Measurements from ENCODE around the gene WNT3.

WNT3 gene

DNA sequence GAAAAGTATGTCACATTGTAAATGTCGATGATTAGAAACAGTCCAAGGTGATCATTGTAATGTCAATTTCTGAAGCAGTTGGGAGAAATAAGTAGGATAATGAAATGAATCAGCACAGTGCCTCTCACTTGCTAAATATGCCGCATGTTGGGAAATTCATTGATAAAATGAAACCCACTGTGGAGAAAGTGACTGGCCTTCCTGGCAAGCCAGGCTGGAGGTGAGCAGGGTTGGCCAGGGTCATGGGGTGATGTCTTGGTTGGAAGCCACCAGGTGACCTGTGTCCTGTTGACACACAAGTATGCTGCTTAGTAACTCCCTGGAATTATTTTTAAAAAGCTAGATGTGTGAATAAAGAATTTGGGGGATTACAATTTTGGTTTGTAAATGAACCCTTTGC lies 18.0 kb upstream of the WNT3 start:
- no peak for DNase-seq (ENCODE audit: extremely low read depth in 1 of 2, low read depth in 1 of 2)

DNA sequence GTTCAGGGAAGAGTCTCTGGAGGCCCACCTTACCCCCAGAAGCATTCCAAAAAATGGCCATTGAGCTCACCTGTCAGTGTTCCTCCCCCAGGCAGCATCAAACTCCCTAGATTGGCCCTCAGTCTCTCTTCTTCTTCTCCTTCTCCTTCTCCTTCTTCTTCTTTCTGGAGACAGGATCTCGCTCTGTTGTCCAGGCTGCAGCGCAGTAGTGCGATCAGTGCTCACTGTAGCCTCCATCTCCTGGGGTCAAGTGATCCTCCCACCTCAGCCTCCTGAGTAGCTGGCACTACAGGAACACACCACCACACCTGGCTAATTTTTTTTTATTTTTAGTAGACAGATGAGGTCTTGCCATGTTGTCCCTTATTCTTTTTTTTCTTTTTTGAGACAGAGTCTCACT lies 16.4 kb upstream of the WNT3 start:
- DNase-seq (ENCODE audit: extremely low read depth in 1 of 2, low read depth in 1 of 2): no peak

DNA sequence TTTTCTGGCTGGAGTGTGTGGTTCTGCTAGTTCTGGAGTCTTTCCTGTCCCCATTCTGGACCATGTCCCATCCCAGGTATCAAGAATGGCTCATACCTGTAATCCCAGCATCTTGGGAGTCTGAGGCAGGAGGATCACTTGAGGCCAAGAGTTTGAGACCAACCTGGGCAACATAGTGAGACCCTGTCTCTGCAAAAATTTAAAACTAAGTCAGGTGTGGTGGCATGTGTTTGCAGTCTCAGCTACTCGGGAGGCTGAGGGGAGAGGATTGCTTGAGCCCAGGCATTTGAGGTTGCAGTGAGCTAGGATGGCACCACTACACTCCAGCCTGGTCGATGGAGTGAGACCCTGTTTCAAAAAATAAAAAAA lies 15.3 kb upstream of the WNT3 start:
- no peak for DNase-seq (ENCODE audit: extremely low read depth in 1 of 2, low read depth in 1 of 2)

DNA sequence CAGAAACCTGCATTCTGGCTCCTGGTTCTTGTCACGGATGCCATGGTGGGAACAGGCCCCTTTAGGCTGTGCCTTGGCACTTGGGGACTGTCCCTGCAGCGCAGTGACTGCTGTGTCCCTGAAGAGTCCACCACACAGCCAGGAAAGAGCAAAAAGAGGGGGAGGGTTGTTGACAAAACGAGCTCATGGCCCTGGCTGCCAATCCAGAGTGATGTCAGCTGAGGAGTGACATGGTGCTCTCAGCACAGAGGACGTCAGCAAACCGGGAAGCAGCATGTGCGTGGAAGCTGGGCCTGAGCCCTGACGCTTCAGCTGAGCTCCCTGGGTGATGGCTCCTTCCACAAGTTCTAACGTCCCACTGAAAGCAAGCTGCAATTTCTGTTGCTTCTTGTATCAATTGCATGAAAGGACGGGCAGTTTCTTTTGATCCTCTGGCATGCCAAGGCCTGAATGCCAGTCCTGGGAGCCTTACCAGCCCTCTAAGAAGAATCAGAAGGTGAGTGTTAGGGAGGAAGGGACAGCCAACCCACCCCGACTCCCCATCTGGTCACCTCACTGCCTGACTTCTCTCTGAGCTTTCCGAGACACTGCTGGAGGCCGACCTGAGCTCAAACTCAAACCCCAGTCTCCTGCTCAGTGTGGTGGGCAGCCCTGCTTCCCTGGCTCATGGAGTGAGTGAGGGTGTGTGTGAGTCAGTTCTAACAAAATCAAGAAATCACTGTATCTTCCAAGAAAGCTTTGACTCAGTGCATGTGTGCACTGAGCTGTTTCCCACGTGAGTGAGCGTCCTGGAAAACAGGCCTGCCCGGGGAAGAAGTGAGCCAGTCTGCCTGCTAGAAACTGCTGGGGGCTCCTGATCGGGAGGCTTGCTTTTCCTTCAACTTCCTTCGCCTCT lies 14.7 kb upstream of the WNT3 start:
- no peak for DNase-seq (ENCODE audit: extremely low read depth in 1 of 2, low read depth in 1 of 2)

DNA sequence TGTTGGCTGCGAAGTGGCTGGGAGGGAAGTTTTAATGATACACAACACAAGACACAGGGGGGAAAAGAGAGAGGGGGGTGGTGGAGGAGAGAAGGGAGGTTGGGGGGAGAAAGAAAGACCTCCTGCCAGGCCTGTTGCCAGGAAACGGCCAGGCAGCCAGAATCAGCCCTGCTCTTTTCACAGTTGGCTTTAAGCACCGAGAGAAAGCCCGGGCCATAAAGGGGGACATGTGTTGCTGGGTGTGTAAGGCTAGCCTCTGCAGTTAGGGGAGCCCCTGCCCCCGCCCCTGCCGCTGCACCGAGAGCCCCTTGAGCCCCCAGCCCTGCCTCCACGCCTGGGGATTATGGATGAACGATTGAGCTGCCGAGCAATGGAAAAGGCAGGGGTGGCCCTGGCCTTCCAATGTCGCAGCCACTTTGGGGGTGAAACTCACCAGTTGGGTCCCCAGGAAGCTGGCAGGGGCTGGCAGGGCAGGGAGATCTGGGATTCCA lies 13.9 kb upstream of the WNT3 start:
- no peak for DNase-seq (ENCODE audit: extremely low read depth in 1 of 2, low read depth in 1 of 2)

DNA sequence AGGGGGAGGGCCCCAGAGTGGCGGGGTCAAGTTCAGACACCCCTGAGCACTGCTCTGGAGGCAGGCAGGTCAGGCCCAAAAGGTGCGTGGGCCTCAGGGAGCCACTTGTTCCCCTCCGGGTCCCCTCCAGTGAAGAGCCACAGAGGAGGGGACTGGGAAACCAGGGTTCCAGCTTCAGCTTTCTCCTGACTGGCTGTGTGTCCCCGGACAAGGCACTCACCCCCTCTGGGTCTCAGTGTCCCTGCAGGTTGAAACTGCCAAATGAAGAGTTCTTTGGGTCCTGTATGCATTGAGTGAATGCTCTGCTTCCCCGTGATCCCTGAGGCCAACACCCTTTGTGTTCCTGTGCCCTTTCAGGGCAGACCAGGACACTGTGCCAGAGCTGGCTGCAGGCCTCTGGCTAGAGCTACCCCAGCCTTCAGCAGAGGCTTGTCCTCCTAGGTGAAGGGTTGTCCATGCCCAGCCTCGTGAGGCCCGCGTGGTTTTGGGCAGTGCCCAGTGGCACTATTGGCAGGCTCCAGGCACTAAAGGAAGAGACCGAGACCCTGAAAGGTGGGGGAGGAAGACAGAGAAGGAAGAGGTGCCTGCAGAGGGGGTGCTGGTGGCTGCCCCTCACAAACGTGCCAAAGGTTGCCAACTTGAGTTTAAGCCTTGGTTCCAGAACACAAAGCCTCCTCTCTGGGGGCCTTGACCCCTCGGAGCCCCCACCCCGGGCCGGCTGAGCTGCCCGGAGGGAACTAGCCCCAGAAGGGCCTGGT lies 13.3 kb upstream of the WNT3 start:
- no peak for DNase-seq (ENCODE audit: extremely low read depth in 1 of 2, low read depth in 1 of 2)

DNA sequence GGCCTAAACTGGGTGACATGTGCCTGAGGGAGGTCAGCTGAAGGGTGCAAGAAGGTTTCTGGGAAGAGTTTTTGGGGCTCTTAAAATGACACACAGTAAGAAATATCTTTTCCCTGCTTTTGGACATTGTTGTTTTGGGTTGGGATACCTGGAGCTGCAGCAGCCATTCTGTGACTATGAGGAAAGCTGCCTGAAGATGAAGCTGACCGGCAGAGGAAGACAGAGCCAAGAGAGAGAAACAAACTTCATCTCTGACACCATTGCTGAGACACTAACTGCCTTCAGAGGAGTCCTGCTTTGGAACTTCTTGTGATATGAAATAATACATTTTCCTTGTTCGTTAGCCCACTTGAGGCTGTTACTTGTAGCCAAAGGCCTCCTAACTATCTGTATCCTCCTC lies 8.8 kb upstream of the WNT3 start:
- DNase-seq (ENCODE audit: extremely low read depth in 1 of 2, low read depth in 1 of 2): no peak

DNA sequence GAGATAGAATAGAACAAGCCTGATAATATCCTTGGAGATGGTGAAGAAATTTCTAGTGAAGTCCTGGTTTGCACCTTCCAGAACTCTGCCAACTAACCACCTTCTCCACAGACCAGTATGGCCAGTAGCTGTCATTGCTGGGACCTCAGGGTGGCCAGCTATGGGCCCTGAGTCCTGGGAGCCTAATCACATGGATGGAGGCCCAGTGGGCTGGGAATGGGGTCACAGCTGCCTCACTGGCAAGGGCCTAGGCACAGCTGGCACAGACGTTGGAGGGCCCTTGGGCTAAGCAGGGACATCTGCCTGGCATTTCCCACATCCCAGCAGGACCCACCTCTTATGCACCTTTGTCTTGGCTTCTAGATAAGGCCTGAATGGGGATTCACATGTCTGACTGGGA lies 7.6 kb upstream of the WNT3 start:
- no peak for DNase-seq (ENCODE audit: extremely low read depth in 1 of 2, low read depth in 1 of 2)

DNA sequence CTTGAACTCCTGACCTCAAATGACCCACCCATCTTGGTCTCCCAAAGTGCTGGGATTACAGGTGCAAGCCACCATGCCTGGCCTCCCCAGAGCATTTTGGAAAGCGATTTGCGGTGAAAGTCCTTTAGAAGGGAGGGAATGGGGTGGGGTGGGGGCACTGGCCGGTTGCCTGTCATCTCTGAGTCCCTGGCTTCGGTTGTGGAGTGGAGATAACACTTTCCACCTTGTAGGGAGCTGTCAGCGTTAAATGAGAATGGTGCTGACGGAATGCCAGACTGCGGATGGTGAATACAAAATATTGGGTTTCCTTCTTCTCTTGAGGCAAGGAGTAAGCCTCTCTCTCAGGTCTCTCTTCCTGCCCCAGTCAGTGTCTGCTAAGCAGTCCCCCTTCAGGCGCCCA lies 5.2 kb upstream of the WNT3 start:
- no peak for DNase-seq (ENCODE audit: extremely low read depth in 1 of 2, low read depth in 1 of 2)

DNA sequence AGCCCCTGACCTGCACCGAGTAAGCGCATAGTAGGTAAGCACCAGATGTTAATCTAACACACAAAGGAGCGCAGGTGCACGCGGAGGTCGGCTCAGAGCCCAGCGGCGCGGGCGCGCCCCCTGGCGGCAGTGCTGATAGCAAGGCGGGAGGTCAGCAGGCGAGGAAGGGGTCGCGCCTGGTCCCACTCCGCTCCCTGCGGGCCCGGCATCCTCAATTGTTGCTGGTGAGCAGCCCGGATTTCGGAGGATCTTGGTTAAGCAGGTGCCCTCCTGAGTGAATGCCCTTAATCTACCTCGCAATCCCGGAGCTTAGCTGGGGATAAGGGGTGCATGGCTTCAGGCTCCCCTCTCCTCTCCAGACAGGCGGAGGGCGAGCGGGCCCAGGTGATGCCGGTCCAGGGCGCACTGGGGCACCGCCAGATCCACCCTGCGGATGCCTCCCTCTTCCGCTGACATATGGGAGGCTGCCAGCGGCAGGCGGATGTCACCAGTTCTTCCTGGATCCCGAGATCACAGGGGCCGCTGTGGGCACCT lies 4.0 kb upstream of the WNT3 start:
- DNase-seq (ENCODE audit: extremely low read depth in 1 of 2, low read depth in 1 of 2): no peak

DNA sequence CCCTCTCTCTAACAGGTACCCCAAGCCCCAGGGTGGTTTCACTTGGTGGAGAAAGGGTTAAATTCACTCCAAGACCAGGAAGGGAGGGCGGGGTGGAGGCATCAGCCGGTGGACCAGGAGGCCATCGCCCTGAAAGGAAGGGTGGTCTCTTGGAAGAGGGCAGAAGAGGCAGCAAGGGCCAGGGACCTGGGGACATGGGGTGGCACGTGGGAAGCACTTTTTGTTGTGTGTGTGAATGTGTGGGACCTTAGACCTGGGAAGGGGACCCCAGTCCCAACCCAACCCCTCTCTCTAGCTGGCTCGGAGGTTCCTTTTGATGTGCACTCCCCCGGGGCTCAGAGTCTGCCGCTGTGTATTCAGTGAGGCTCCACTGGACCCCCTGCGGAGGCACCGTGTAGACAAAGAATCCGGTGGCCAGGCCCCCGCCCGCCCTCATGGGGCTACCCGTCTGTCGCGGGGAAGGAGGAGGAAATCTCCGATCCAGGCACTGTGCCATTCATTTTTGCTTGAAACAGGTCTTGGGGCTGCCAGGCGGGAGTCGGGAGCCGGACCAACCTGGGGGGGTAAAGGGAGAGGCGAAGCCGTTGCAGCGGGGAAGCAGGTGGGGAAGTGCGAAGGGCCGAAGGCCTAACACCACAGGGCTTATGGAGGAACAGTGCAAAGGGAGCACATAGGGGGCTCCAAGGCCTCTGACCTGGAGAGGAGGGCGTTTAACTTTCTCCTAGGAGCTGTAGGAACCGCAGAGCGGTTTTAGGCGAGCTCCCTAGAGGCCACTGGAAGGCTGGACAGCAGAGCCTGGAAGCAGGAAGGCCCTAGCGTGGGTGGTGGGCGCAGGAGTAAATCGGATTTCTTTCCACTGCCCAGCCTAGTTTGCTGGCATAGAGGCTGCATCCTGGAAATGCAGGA lies 3.2 kb upstream of the WNT3 start:
- DNase-seq (ENCODE audit: extremely low read depth in 1 of 2, low read depth in 1 of 2): no peak

DNA sequence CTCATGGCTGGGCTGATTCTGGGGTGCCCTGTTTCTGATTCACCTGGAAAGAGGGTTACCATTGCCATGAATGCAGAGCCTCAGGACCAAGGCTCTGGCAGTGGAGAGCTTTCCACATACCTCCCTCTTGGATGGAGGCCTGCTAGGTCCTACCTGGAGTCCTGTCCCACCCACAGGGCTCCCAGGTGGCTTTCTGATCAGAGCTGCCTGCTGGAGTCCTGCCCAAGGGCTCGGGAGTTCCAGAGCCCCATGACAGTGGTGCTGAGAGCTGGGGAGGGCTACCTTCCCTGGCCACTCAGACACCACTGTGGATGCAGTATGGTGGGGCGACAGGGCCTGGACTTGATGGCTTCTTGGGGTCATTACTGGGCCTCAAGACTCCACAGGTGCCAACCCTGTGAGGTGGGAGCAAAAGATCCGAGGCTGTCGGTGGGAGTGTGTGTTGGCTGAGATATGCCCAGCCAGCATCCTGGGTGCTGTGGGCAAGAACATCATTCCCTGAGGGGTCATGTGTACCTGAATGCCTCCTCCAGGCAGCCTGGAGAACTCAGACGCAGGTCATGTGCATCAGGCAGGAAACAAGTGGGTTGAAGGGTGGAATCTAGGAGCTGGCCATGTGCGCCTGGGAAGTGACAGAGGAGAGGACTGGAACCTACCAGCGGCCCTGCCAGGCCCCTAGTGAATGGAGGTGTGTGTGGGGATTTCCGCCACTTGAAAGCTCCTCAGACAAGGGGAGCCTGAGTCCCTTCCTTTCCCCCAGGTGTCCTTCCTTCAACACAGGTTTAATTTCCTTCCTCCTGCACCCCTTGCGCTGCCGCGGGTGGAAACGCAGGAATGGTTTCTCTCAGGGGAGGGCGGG lies 2.3 kb upstream of the WNT3 start:
- no peak for DNase-seq (ENCODE audit: extremely low read depth in 1 of 2, low read depth in 1 of 2)

DNA sequence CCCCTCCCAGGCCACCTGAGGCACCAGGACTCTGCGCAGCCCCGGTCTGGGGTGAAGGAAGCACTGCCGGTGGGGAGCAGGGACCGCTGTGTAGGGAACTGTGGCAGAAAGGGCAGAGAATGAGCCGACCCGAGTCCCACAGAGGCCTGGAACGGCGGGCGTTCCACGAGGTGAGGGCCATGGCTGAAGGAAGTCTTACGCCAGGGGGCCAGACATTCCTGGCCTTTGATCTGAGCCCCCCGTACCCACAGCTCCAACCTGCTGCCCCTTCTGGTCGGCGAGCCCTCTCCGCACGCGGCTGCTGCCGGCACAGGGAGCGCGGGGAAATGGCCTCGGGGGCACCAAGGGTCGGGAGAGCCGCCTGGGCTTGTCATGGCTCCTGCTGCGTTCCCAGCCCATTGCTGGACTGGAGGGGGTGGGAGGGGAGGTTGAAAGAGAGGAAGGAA lies 1.4 kb upstream of the WNT3 start:
- DNase-seq (ENCODE audit: extremely low read depth in 1 of 2, low read depth in 1 of 2): no peak

DNA sequence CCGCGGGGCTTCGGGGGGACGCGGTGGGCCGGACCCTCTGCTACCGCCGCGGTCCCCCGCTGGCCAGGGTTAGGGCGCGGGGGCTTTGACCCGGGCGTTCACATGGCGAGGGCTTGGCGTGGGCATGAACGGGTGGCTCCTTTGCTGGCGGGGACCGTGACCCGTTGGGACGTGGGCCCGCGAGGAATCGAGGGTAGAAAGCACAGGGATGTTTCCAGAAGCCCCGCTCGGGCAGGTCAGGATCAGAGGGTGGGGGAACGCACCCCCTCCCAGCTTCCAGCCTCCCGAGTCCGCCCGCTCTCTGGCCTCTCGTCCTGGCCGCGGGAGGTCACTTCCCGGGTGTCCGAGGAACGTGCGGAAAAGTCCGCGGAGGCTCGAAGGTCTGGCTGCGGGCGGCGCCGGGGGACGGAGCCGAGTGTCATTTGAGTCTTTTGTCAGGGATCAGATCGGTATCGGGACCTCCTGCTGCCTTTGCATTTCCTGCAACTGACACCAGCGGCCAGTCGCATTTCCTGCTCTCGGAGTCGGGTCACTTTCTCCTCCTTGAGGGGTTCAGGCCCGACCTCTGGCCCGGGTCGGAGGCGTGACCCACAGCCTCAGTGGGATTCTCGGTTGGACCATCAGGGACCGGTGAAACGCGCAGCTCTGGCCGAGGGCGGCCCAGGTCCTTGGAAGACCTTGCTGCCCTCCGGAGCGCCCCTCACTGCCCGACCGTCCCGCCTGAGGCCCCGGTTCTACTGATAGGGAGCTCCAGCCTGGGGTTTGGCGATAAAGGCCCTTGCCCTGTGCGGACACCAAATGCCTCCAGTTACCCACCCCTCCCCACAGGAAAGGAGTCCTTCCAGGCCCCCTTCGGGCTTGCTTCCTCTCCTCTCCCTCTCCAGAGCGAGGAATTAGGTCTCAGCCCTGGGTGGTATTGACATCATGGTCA lies 702 bp upstream of the WNT3 start:
- no peak for DNase-seq (ENCODE audit: extremely low read depth in 1 of 2, low read depth in 1 of 2)

DNA sequence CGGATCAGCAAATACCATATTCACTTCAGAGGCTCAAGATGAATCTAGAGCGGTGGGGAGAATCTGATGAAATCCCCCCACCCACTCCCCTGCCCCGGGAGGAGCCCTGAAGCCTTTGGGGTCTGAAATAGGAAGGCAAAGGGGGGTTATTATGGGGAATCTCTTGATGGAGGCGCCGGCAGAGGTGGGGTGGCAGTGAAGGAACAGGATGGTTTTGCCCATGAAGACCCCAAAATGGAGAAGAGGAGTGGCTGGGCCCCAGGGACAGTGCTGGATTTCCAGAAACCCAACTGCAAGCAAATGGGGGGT lies 637 bp downstream of the WNT3 start:
- no peak for DNase-seq (ENCODE audit: extremely low read depth in 1 of 2, low read depth in 1 of 2)

DNA sequence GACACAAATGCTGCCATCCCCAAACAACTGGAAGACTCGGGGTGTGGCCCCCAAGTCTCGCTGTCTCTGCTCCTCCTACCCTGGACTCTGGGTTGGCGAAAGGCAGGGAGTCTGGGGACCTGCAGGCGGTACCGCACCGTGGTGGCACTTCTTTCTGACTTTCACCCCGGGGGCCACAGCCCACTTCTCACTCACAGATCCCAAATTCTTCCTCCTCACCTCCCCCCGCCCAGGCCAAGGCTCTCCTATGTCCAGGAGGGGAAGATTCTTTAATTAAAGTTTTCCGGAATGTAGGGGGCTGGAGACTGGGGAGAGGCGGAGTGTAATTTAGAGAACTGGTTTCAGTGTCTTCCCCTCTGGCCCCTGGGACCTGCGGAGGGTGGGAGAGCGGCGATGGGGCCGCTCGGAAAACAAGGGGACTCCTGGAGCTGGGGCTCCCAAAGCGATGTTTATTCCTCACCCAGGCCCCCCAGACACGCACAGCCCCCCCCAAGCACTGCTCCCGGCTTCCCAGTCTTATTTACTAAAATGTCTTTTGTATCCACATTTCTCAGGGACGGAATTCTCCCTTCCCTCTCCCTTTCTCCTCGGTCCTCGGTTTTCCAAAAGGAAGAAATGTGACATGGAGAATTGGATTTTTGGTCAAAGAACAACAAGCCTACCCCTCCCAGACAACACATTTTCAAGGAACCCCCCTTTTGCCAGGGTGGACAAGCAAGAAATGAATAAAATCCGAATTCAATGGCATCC lies 1.2 kb downstream of the WNT3 start:
- DNase-seq (ENCODE audit: extremely low read depth in 1 of 2, low read depth in 1 of 2): no peak

DNA sequence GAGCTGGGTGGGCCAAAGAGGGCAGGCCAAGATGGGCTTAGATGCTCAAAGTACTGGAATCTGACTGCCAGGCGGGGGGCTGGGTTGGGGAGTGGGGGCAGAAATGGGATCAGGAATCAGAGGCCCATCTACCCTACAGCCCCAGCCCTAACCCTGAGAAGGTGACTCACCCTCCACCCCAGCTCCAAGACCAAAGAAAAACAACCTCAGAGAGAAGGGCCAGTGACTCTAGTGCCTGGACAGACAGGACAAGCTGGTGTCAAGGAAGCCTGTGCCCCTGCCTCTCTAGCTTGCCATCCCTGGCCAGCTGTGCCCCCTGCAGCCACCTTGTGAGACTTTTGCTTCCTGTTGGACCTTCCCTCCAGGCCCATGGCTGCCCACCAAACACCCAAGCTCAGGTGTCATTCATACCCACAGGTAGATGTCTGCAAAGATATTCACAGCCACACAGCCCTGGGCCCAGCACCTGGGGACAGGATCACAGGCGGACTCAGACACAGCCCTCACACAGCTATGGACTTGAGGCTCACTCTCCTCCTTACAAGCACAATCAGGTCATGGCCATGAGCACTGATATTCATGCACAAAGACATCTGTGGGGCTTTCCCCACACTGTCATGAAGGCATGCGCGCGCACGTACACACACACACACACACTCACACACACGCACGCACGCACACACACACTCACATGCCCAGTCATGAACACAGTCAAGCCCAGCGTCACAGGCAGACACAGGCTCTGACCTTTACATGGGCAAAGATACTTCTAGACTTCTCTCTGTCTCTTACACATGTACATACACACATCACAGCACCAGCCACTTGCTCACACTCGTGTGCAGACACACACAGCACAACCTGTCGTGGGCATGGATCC lies 2.8 kb downstream of the WNT3 start:
- DNase-seq (ENCODE audit: extremely low read depth in 1 of 2, low read depth in 1 of 2): no peak
